ENCODE measurements around the gene OR5D16.

DNA sequence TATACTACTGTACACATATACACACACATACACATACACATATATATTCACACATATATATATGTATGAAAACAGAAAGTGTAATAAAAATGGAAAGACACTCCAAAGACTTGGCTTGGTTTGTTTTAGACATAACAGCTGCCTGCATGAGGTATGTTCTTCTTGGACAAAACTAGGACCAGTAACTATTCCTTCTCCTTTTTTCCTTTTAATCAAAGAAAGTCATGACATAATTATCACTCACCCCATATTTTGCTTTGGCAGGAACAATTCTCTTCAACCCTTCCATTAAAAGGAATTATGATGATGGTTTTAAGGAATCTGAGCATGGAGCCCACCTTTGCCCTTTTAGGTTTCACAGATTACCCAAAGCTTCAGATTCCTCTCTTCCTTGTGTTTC is 43.3 kb upstream of the OR5D16 start, which contains the start of gene OR5D14:
- TF ChIP-seq, protein P1, sequence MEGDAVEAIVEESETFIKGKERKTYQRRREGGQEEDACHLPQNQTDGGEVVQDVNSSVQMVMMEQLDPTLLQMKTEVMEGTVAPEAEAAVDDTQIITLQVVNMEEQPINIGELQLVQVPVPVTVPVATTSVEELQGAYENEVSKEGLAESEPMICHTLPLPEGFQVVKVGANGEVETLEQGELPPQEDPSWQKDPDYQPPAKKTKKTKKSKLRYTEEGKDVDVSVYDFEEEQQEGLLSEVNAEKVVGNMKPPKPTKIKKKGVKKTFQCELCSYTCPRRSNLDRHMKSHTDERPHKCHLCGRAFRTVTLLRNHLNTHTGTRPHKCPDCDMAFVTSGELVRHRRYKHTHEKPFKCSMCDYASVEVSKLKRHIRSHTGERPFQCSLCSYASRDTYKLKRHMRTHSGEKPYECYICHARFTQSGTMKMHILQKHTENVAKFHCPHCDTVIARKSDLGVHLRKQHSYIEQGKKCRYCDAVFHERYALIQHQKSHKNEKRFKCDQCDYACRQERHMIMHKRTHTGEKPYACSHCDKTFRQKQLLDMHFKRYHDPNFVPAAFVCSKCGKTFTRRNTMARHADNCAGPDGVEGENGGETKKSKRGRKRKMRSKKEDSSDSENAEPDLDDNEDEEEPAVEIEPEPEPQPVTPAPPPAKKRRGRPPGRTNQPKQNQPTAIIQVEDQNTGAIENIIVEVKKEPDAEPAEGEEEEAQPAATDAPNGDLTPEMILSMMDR (IDR thresholded peaks at IDR 0.05; ENCODE audit: low read depth, low read length) = no peak
- TF ChIP-seq EZH2phosphoT487 (IDR thresholded peaks at IDR 0.05; ENCODE audit: low read depth) = no peak

Data from OCI-LY3 (cell line).